Astrocyte of the spinal cord (primary cell): ENCODE data around the gene MMP20.

Source experiments
- DNase-seq: peaks from one replicate; pipeline ENCODE4 v3.0.0; 2011; ENCODE audit warnings: low read depth, low spot score
- H3K4me3 ChIP-seq: 2 replicates; pipeline ENCODE4 v1.5.1; 2011; ENCODE audit warnings: low read depth, mild to moderate bottlenecking, low read length, moderate library complexity
- in situ Hi-C: cut with HindIII; loops from 2 replicates; pipeline ENCODE4 v1.10.0; 2017; ENCODE audit warnings: low sequenced_read_pairs
- TF ChIP-seq, protein P1 (sequence below): IDR thresholded peaks from 2 replicates; pipeline ENCODE4 v1.5.1; 2012; ENCODE audit warnings: low read depth, mild to moderate bottlenecking, low read length, inconsistent platforms

MMP20 gene

DNA sequence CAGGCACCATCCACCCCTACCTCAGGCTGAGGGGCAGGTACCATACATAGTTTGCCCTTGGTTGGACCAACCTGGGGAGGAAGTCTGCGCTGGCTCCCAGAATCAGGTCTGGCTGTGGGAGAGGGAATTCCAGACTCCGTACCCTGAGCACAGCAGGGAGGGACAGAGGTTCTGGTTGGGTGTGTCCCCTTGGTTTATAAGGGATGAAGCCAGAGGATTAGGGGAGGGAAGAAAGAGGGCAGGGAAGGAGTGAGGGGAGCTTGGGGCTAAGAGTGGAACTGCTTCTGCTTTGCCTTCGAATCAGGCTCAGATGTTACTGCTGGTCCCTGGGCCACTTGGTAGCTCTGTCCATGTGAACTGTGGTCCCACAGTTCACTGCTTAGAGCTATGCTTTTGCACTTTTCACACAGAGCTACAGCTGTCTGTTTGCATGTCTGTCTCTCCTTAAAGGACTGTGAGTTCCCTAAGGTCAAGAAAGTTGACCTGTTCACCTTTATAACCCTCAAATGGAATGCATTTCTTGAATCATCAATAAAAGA lies 9.2 kb downstream of the MMP20 start:
- TF ChIP-seq, protein P1, sequence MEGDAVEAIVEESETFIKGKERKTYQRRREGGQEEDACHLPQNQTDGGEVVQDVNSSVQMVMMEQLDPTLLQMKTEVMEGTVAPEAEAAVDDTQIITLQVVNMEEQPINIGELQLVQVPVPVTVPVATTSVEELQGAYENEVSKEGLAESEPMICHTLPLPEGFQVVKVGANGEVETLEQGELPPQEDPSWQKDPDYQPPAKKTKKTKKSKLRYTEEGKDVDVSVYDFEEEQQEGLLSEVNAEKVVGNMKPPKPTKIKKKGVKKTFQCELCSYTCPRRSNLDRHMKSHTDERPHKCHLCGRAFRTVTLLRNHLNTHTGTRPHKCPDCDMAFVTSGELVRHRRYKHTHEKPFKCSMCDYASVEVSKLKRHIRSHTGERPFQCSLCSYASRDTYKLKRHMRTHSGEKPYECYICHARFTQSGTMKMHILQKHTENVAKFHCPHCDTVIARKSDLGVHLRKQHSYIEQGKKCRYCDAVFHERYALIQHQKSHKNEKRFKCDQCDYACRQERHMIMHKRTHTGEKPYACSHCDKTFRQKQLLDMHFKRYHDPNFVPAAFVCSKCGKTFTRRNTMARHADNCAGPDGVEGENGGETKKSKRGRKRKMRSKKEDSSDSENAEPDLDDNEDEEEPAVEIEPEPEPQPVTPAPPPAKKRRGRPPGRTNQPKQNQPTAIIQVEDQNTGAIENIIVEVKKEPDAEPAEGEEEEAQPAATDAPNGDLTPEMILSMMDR: no peak
- H3K4me3 ChIP-seq: no peak overlapping the region
- in situ Hi-C loops: no loop called here
- no peak for DNase-seq

DNA sequence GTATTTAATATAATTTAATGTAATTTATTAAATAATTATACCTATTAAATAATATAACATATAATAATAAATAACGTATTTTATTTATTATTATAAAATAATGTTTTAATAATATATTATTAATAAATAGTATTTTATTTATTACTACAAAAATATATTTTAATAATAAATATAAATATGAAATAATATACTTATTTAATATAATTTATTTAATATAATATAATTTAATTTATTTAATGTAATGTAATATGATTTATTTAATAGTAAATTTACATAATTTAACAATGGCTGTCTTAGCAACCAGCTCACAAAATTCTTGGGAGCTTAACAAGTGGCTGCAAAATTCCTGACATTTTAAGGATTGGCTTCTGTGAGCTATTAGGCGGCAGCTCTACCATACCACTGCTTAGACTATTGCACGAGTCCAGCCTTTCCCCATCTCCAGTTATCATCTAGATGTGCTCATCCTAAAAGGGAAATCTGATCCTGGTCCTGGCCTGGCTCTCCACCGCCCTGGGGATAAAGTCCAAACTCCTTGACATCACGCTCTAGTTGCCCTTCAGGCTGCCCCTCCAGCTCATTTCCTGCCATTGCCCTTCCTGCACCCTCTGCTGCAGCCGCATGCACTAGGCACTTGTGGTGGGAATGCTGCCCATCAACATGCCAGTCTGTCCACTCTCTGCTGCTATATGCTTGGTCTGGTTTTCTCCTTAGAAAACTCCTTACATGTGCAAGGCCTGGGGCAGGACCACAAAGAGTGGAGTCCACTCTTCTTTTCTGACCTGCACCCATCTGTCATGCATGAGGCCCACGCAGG lies 9.8 kb downstream of the MMP20 start:
- TF ChIP-seq, protein P1: no peak
- in situ Hi-C loops: no loop called here
- no peak for DNase-seq
- no peak overlapping the region for H3K4me3 ChIP-seq

- TF ChIP-seq, protein P1: no peak
- in situ Hi-C loops: no loop called here
- H3K4me3 ChIP-seq: no peak overlapping the region
- DNase-seq: no peak
Observed at GRCh38 chr11:102614485-102614884, 10.6 kb downstream of the MMP20 start.

- TF ChIP-seq, protein P1: no peak
- in situ Hi-C loops: no loop called here
- H3K4me3 ChIP-seq: no peak overlapping the region
- DNase-seq: no peak
Observed at GRCh38 chr11:102614031-102614430, 11.1 kb downstream of the MMP20 start.

- DNase-seq: no peak
- TF ChIP-seq, protein P1: no peak
- no peak overlapping the region for H3K4me3 ChIP-seq
- in situ Hi-C loops: no loop called here
Observed at GRCh38 chr11:102613450-102613849, 11.7 kb downstream of the MMP20 start.

DNA sequence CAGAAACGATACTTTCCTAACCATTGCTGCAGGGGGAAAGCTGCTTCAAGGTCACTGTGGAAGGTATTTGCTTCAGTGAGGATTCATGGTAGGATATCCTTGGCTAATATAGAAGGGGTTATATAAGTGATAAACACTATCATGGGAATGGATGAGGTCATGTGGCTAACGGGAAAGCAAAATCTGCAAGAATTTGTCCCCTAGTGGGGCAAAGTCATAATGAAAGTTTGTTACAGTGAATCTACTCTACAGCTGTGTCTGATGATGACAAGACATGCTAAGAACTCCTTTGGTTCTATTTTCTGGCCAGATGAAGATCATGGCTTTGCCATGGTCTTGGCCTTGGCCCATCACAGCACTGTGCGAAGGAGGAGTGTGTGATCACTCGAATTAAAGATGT lies 13.8 kb downstream of the MMP20 start:
- in situ Hi-C loops: no loop called here
- TF ChIP-seq, protein P1: no peak
- H3K4me3 ChIP-seq: no peak overlapping the region
- DNase-seq: no peak
